Measurements from ENCODE around the gene PRR23E. TPM values are rescaled to one million over a fixed set of nuclear protein-coding genes. Genes with fewer than 3 reads are reported as not detected.

Gene PRR23E
- total and polyA plus RNA-seq, 2 experiments from 2014 or later, result not detected

- TF ChIP-seq, protein P1, sequence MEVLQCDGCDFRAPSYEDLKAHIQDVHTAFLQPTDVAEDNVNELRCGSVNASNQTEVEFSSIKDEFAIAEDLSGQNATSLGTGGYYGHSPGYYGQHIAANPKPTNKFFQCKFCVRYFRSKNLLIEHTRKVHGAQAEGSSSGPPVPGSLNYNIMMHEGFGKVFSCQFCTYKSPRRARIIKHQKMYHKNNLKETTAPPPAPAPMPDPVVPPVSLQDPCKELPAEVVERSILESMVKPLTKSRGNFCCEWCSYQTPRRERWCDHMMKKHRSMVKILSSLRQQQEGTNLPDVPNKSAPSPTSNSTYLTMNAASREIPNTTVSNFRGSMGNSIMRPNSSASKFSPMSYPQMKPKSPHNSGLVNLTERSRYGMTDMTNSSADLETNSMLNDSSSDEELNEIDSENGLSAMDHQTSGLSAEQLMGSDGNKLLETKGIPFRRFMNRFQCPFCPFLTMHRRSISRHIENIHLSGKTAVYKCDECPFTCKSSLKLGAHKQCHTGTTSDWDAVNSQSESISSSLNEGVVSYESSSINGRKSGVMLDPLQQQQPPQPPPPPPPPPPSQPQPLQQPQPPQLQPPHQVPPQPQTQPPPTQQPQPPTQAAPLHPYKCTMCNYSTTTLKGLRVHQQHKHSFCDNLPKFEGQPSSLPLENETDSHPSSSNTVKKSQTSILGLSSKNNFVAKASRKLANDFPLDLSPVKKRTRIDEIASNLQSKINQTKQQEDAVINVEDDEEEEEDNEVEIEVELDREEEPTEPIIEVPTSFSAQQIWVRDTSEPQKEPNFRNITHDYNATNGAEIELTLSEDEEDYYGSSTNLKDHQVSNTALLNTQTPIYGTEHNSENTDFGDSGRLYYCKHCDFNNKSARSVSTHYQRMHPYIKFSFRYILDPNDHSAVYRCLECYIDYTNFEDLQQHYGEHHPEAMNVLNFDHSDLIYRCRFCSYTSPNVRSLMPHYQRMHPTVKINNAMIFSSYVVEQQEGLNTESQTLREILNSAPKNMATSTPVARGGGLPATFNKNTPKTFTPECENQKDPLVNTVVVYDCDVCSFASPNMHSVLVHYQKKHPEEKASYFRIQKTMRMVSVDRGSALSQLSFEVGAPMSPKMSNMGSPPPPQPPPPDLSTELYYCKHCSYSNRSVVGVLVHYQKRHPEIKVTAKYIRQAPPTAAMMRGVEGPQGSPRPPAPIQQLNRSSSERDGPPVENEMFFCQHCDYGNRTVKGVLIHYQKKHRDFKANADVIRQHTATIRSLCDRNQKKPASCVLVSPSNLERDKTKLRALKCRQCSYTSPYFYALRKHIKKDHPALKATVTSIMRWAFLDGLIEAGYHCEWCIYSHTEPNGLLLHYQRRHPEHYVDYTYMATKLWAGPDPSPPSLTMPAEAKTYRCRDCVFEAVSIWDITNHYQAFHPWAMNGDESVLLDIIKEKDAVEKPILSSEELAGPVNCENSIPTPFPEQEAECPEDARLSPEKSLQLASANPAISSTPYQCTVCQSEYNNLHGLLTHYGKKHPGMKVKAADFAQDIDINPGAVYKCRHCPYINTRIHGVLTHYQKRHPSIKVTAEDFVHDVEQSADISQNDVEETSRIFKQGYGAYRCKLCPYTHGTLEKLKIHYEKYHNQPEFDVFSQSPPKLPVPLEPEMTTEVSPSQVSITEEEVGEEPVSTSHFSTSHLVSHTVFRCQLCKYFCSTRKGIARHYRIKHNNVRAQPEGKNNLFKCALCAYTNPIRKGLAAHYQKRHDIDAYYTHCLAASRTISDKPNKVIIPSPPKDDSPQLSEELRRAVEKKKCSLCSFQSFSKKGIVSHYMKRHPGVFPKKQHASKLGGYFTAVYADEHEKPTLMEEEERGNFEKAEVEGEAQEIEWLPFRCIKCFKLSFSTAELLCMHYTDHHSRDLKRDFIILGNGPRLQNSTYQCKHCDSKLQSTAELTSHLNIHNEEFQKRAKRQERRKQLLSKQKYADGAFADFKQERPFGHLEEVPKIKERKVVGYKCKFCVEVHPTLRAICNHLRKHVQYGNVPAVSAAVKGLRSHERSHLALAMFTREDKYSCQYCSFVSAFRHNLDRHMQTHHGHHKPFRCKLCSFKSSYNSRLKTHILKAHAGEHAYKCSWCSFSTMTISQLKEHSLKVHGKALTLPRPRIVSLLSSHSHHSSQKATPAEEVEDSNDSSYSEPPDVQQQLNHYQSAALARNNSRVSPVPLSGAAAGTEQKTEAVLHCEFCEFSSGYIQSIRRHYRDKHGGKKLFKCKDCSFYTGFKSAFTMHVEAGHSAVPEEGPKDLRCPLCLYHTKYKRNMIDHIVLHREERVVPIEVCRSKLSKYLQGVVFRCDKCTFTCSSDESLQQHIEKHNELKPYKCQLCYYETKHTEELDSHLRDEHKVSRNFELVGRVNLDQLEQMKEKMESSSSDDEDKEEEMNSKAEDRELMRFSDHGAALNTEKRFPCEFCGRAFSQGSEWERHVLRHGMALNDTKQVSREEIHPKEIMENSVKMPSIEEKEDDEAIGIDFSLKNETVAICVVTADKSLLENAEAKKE (CRISPR knock-in tag; IDR thresholded peaks at IDR 0.05), result no peak
- TF ChIP-seq NANOG (IDR thresholded peaks at IDR 0.05; ENCODE audit: borderline replicate concordance) (no peak), ZNF331 (CRISPR knock-in tag; IDR thresholded peaks at IDR 0.05; ENCODE audit: low read depth) (no peak), CREB1 (CRISPR knock-in tag; IDR thresholded peaks at IDR 0.05; ENCODE audit: low read depth) (no peak), POLR2AphosphoS5 (IDR thresholded peaks at IDR 0.05; ENCODE audit: low read depth) (no peak), STAT1 (IDR thresholded peaks at IDR 0.05; ENCODE audit: unreplicated experiment) (no peak), EZH2phosphoT487 (IDR thresholded peaks at IDR 0.05; ENCODE audit: unreplicated experiment) (no peak), CTCF (conservative IDR thresholded peaks at IDR 0.05; ENCODE audit: low read depth in 2 of 2) (no peak)
These were observed 44.9 kb downstream of the PRR23E start (continued) for GRCh38 chr3:127237835-127238234.

- Histone ChIP-seq H3K27ac (ENCODE audit: low read depth) (no peak overlapping the region), H3K4me1 (ENCODE audit: insufficient read depth) (no peaks in the 10 kb centered on the region), H3K36me3 (ENCODE audit: insufficient read depth) (no peaks in the 10 kb centered on the region), H3K27me3 (ENCODE audit: insufficient read depth) (no peaks in the 10 kb centered on the region), H4K20me1 (replicated peaks; ENCODE audit: insufficient read depth) (no peaks in the 10 kb centered on the region), H3F3A (replicated peaks; ENCODE audit: low read depth) (no peaks in the 10 kb centered on the region), H3K9me2 (ENCODE audit: insufficient read depth) (no peaks in the 10 kb centered on the region), H3K4me2 (no peak overlapping the region), H3K4me3 (no peak overlapping the region), H2AFZ (no peak overlapping the region), H3K79me2 (replicated peaks; ENCODE audit: insufficient read depth) (no peaks in the 10 kb centered on the region)
- no peaks in the 10 kb centered on the region for H3K4me1 Mint-ChIP-seq
- H3K27ac Mint-ChIP-seq, result no peak overlapping the region
- H3K4me3 Mint-ChIP-seq, result no peak overlapping the region
- no peak for DNase-seq (ENCODE audit: low spot score)
- TF ChIP-seq ZNF331 (CRISPR knock-in tag; IDR thresholded peaks at IDR 0.05; ENCODE audit: low read depth) (no peak), NANOG (IDR thresholded peaks at IDR 0.05; ENCODE audit: borderline replicate concordance) (no peak), STAT1 (IDR thresholded peaks at IDR 0.05; ENCODE audit: unreplicated experiment) (no peak), CREB1 (CRISPR knock-in tag; IDR thresholded peaks at IDR 0.05; ENCODE audit: low read depth) (no peak), JUNB (IDR thresholded peaks at IDR 0.05; ENCODE audit: unreplicated experiment) (no peak), CTCF (conservative IDR thresholded peaks at IDR 0.05; ENCODE audit: low read depth in 2 of 2) (no peak), EZH2 (IDR thresholded peaks at IDR 0.05; ENCODE audit: low read depth, unreplicated experiment) (no peak)
- TF ChIP-seq, protein P2, sequence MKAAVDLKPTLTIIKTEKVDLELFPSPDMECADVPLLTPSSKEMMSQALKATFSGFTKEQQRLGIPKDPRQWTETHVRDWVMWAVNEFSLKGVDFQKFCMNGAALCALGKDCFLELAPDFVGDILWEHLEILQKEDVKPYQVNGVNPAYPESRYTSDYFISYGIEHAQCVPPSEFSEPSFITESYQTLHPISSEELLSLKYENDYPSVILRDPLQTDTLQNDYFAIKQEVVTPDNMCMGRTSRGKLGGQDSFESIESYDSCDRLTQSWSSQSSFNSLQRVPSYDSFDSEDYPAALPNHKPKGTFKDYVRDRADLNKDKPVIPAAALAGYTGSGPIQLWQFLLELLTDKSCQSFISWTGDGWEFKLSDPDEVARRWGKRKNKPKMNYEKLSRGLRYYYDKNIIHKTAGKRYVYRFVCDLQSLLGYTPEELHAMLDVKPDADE (IDR thresholded peaks at IDR 0.05), result no peak
- peaks cover 3% of the 10 kb centered on the region for H3K27me3 Mint-ChIP-seq (ENCODE audit: insufficient read depth, low read depth, poor library complexity)
- ATAC-seq, result no peak
- H3K9me3 Mint-ChIP-seq, result peaks cover 21% of the 10 kb centered on the region
- H3K36me3 Mint-ChIP-seq (ENCODE audit: low read depth), result no peaks in the 10 kb centered on the region
These were observed 45.7 kb downstream of the PRR23E start for GRCh38 chr3:127238602-127239001.

Measured in GM23338 (cell line).